HG03060 (cell line): ENCODE measurements around the gene NCOA3.

Experiments used
- ATAC-seq: cut with Tn5 transposase; IDR thresholded peaks from one replicate; pipeline ENCODE4 v1.9.1; 2021; ENCODE audit warnings: low read depth, moderate number of reproducible peaks; ENCODE audit not compliant: unreplicated experiment

NCOA3 gene

DNA sequence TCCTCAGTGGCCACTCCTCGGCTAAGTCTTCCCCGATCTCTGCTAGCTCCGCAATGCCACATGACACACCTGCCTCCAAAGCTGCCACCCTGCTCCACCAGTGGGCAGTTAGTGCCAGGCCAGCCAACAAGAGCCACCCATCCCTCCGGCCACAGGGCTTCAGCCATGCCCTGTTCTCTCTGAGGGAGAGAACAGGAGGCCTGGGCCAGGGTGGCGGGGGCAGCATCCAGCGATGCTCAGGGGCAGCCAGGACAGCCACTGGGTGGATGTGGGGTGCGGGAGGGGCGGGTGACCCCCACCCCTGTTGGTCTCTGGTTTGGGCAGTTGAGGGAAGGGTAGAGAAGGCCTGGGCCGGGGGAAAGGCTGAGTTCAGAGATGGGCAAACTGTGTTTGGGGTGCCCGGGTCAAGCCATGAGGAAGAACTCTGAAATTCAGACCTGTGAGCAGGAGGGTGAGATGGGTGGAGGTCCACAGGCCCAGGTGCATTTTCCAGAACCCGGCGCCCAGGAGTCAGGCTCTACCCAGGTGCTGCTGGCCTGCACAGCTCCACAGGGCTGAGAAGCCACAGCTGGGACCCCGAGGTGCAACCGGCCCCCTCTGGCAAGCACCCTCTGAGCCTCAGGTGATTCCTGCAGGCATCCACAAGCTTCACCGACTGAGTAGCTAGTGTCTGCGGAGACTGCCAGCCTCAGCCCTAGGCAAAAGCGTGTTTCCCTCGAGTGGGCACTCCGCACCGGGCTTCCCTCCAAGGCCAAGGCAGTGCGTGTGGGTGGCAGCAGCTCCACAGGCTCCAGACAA is 192.5 kb downstream of the NCOA3 start:
- no peak for ATAC-seq

- ATAC-seq = no peak
These were observed 195.2 kb downstream of the NCOA3 start for GRCh38 chr20:47696856-47697255.

DNA sequence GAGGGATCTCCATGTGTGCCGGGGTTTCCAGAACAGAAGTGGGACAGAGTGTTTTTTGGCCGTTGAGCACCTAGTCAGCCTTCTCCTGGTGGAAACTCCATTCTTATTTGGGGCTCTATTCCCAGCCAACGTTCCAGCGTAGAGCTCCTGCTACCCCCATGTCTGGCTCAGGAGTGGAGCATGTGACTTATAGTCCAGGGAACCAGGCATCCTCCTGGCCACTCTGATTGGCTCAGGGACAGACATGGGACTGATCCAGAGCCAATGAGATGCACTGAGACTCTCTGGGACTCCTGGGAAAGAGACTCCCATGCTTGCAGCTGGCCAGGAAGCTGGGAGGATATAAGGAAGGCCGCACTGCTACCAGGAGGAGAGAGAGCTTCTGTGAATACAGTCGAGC is 196.5 kb downstream of the NCOA3 start:
- ATAC-seq = no peak

GRCh38 chr20:47699818-47700217 is 198.1 kb downstream of the NCOA3 start:
- ATAC-seq = no peak

DNA sequence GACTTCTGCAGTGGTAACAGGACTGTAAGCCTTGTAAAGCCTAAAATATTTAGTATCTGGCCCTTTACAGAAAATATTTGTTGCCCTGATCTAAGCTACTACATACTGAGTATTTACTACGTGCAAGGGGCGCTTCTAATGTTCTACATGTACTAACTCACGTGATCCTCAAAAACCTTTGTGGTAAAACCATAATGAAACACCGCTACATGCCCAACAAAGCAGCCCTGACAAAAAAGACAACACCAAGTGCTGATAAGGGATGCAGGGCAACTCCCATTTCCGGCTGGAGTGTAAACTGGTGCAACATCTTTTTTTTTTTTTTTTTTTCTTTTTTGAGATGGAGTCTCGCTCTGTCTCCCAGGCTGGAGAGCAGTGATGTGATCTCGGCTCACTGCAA is 198.6 kb downstream of the NCOA3 start:
- no peak for ATAC-seq

GRCh38 chr20:47701612-47702011 is 199.9 kb downstream of the NCOA3 start:
- no peak for ATAC-seq

GRCh38 chr20:47703748-47704147 is 202.1 kb downstream of the NCOA3 start:
- no peak for ATAC-seq

DNA sequence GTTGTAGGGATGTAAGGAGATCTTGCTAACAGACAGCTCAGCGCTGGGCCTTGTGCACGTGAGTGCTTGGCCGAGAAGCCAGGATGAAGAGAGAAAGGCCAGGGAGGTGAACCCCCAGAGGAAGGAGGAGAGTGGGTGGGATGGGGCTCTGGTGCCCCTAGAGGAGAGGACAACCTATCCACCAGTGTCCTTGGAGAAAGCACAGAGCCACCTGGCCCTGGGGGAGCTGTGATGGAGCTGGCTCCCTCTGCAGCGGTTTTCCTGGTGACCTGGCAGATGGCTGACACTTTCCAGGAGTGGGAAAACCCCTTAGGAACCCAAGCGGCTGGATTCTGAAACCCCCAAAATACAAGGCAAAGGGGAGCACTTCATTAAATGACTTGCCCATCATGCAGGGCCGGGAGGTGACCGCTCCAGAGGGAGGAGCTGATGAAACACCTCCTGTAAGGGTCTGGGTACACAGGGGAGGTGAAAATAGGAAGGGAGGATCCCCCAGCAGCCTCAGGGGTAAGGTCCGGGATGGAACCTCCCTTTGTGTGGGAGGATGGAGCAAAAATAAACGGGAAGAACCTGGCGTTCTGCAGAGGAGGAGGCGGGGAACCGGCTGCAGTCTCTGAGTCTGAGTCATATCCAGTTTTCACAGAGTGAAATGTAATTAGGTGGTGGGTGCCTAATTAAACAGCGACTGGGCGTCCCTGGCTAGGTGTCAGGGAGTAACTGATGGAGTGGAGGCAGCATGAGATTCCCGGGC is 203.2 kb downstream of the NCOA3 start:
- no peak for ATAC-seq

DNA sequence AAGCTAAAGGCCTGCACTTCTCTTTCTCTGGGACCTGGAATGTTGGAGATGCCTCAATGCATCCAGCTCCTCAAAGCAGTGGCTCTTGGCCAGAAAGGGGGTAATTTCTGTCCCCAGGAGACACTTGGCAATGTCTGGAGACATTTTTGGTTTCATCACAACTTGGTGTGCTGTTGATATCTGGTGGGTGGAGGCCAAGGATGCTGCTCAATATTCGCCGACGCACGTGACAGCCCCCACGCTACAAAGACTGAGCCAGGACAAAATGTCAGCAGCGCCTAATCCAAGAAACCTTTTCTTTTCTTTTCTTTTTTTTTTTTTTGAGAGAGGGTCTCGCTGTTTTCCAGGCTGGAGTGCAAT is 203.8 kb downstream of the NCOA3 start:
- no peak for ATAC-seq

GRCh38 chr20:47706345-47706744 is 204.7 kb downstream of the NCOA3 start:
- ATAC-seq = no peak
